ENCODE results near the gene GPR65.

DNA sequence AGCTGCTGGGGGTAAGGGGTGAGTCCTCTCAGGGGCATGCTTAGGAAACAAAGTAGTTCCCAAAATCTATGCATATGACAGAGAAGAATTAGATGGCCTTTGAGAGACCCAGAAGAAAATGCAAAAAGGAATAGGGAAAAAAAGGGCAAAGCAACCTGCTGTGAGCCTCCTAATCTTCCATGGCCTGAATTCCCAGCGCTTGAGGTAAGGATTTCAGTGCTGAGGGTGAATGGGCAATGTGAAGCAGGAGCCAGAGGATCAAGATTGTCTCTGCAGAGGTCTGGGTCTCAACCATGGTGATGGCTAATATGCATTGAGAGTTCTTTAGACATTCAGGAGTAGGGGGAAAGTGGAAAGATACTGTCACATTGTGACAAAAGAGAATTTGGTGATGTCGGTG lies 31.5 kb downstream of the GPR65 start:
- TF ChIP-seq, protein P1, sequence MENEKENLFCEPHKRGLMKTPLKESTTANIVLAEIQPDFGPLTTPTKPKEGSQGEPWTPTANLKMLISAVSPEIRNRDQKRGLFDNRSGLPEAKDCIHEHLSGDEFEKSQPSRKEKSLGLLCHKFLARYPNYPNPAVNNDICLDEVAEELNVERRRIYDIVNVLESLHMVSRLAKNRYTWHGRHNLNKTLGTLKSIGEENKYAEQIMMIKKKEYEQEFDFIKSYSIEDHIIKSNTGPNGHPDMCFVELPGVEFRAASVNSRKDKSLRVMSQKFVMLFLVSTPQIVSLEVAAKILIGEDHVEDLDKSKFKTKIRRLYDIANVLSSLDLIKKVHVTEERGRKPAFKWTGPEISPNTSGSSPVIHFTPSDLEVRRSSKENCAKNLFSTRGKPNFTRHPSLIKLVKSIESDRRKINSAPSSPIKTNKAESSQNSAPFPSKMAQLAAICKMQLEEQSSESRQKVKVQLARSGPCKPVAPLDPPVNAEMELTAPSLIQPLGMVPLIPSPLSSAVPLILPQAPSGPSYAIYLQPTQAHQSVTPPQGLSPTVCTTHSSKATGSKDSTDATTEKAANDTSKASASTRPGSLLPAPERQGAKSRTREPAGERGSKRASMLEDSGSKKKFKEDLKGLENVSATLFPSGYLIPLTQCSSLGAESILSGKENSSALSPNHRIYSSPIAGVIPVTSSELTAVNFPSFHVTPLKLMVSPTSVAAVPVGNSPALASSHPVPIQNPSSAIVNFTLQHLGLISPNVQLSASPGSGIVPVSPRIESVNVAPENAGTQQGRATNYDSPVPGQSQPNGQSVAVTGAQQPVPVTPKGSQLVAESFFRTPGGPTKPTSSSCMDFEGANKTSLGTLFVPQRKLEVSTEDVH (IDR thresholded peaks at IDR 0.05; ENCODE audit: low read depth, partially characterized antibody) = no peak
- no peak for TF ChIP-seq SMC3 (IDR thresholded peaks at IDR 0.05; ENCODE audit: borderline replicate concordance, low read length)
- TF ChIP-seq, protein P2, sequence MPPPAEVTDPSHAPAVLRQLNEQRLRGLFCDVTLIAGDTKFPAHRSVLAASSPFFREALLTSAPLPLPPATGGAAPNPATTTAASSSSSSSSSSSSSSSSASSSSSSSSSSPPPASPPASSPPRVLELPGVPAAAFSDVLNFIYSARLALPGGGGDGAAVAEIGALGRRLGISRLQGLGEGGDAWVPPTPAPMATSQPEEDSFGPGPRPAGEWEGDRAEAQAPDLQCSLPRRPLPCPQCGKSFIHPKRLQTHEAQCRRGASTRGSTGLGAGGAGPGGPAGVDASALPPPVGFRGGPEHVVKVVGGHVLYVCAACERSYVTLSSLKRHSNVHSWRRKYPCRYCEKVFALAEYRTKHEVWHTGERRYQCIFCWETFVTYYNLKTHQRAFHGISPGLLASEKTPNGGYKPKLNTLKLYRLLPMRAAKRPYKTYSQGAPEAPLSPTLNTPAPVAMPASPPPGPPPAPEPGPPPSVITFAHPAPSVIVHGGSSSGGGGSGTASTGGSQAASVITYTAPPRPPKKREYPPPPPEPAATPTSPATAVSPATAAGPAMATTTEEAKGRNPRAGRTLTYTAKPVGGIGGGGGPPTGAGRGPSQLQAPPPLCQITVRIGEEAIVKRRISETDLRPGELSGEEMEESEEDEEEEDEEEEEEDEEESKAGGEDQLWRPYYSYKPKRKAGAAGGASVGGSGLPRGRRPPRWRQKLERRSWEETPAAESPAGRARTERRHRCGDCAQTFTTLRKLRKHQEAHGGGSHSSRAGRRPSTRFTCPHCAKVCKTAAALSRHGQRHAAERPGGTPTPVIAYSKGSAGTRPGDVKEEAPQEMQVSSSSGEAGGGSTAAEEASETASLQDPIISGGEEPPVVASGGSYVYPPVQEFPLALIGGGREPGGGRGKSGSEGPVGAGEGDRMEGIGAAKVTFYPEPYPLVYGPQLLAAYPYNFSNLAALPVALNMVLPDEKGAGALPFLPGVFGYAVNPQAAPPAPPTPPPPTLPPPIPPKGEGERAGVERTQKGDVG (CRISPR knock-in tag; IDR thresholded peaks at IDR 0.05) = no peak
- no peak for TF ChIP-seq NBN (IDR thresholded peaks at IDR 0.05)
- TF ChIP-seq, protein P3, sequence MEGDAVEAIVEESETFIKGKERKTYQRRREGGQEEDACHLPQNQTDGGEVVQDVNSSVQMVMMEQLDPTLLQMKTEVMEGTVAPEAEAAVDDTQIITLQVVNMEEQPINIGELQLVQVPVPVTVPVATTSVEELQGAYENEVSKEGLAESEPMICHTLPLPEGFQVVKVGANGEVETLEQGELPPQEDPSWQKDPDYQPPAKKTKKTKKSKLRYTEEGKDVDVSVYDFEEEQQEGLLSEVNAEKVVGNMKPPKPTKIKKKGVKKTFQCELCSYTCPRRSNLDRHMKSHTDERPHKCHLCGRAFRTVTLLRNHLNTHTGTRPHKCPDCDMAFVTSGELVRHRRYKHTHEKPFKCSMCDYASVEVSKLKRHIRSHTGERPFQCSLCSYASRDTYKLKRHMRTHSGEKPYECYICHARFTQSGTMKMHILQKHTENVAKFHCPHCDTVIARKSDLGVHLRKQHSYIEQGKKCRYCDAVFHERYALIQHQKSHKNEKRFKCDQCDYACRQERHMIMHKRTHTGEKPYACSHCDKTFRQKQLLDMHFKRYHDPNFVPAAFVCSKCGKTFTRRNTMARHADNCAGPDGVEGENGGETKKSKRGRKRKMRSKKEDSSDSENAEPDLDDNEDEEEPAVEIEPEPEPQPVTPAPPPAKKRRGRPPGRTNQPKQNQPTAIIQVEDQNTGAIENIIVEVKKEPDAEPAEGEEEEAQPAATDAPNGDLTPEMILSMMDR (IDR thresholded peaks at IDR 0.05 in 2 of 3, conservative IDR thresholded peaks at IDR 0.05 in 1 of 3; ENCODE audit: control insufficient read depth in 2 of 3, extremely low read depth in 1 of 3, insufficient read depth in 1 of 3, low read depth in 3 of 3, low read length in 3 of 3) = no peak
- no peak for TF ChIP-seq BRCA1 (IDR thresholded peaks at IDR 0.05; ENCODE audit: low read depth, low read length)
- no peak for TF ChIP-seq RAD51 (IDR thresholded peaks at IDR 0.05)
- TF ChIP-seq POLR2A (IDR thresholded peaks at IDR 0.05; ENCODE audit: low read depth, low read length) = no peak
- TF ChIP-seq, protein P4, sequence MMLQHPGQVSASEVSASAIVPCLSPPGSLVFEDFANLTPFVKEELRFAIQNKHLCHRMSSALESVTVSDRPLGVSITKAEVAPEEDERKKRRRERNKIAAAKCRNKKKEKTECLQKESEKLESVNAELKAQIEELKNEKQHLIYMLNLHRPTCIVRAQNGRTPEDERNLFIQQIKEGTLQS (IDR thresholded peaks at IDR 0.05; ENCODE audit: borderline replicate concordance, extremely low read depth, low read depth, low read length) = no peak
- no peak for TF ChIP-seq POLR2AphosphoS5 (IDR thresholded peaks at IDR 0.05; ENCODE audit: low read length)
- TF ChIP-seq, protein P5, sequence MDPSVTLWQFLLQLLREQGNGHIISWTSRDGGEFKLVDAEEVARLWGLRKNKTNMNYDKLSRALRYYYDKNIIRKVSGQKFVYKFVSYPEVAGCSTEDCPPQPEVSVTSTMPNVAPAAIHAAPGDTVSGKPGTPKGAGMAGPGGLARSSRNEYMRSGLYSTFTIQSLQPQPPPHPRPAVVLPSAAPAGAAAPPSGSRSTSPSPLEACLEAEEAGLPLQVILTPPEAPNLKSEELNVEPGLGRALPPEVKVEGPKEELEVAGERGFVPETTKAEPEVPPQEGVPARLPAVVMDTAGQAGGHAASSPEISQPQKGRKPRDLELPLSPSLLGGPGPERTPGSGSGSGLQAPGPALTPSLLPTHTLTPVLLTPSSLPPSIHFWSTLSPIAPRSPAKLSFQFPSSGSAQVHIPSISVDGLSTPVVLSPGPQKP (IDR thresholded peaks at IDR 0.05; ENCODE audit: low read depth, low read length) = no peak

All from GM12878 (cell line).